Mesenchymal stem cell (in vitro differentiated cells and primary cell): ENCODE results near the gene PEMT.
A peak's percentile ranks its signal among the peaks of the same experiment; 100 is the strongest.

ENCODE experiments used
- DNase-seq: peaks from one replicate; pipeline ENCODE4 v3.0.0-alpha.2; 2013
- H2AFZ ChIP-seq: one replicate; pipeline ENCODE4 v1.6.1; 2013; ENCODE audit warnings: low read depth, mild to moderate bottlenecking, control low read depth, inconsistent platforms, low read length, moderate library complexity
- H2AK5ac ChIP-seq: 2 replicates; pipeline ENCODE4 v1.6.1; 2013; ENCODE audit warnings: low read length, moderate library complexity, mild to moderate bottlenecking, inconsistent platforms; ENCODE audit not compliant: severe bottlenecking
- H2BK120ac ChIP-seq: one replicate; pipeline ENCODE4 v1.6.1; 2013; ENCODE audit warnings: low read depth, mild to moderate bottlenecking, inconsistent platforms, low read length, moderate library complexity
- H2BK12ac ChIP-seq, 2 experiments: one replicate each; pipeline ENCODE4 v1.6.1; 2013; ENCODE audit warnings: inconsistent platforms in 2 of 2, low read length in 2 of 2, mild to moderate bottlenecking in 2 of 2, moderate library complexity in 2 of 2, control low read depth in 1 of 2
- H2BK15ac ChIP-seq: one replicate; pipeline ENCODE4 v1.6.1; 2013; ENCODE audit warnings: mild to moderate bottlenecking, low read depth, inconsistent platforms; ENCODE audit not compliant: poor library complexity, severe bottlenecking
- H2BK5ac ChIP-seq: 2 replicates; pipeline ENCODE4 v1.6.1; 2013; ENCODE audit warnings: low read depth, mild to moderate bottlenecking, low read length, control low read depth, inconsistent platforms; ENCODE audit not compliant: poor library complexity, severe bottlenecking
- H3K14ac ChIP-seq, 2 experiments: one replicate each; pipeline ENCODE4 v1.6.1; 2013; ENCODE audit warnings: inconsistent platforms in 2 of 2, low read length in 2 of 2, control low read depth in 1 of 2, mild to moderate bottlenecking in 1 of 2, moderate library complexity in 1 of 2
- H3K18ac ChIP-seq, 2 experiments: one replicate each; pipeline ENCODE4 v1.6.1; 2013; ENCODE audit warnings: inconsistent platforms in 2 of 2, low read length in 2 of 2, control low read depth in 1 of 2, low read depth in 1 of 2, mild to moderate bottlenecking in 1 of 2
- H3K23ac ChIP-seq, 2 experiments: one replicate each; pipeline ENCODE4 v1.6.1; 2013; ENCODE audit warnings: inconsistent platforms in 2 of 2, low read length in 2 of 2, mild to moderate bottlenecking in 2 of 2, moderate library complexity in 2 of 2, control low read depth in 1 of 2
- H3K27ac ChIP-seq: 2 replicates; pipeline ENCODE4 v1.5.1; 2013; ENCODE audit warnings: mild to moderate bottlenecking, moderate library complexity, low read length, control low read depth, inconsistent platforms; ENCODE audit not compliant: poor library complexity, severe bottlenecking
- H3K27me3 ChIP-seq, 2 experiments: 2 replicates each; pipeline versions ENCODE4 v1.6.1 to v1.7.0; 2013; ENCODE audit warnings: low read length in 2 of 2, mild to moderate bottlenecking in 2 of 2, moderate library complexity in 2 of 2, control low read depth in 1 of 2, inconsistent platforms in 1 of 2; ENCODE audit not compliant: control insufficient read depth in 1 of 2, insufficient read depth in 1 of 2
- H3K36me3 ChIP-seq, 2 experiments: 2 replicates each; pipeline versions ENCODE4 v1.6.1 to v1.7.0; 2013; ENCODE audit warnings: low read length in 2 of 2, control low read depth in 1 of 2, inconsistent platforms in 1 of 2, low read depth in 1 of 2, mild to moderate bottlenecking in 1 of 2; ENCODE audit not compliant: insufficient read depth in 2 of 2, control insufficient read depth in 1 of 2
- H3K4ac ChIP-seq, 2 experiments: one replicate each; pipeline ENCODE4 v1.6.1; 2013; ENCODE audit warnings: inconsistent platforms in 2 of 2, low read length in 2 of 2, mild to moderate bottlenecking in 2 of 2, moderate library complexity in 2 of 2, control low read depth in 1 of 2, low read depth in 1 of 2
- H3K4me1 ChIP-seq: 2 replicates; pipeline ENCODE4 v1.6.1; 2013; ENCODE audit warnings: low read depth, low read length, control low read depth; ENCODE audit not compliant: control insufficient read depth, insufficient read depth
- H3K4me2 ChIP-seq: 2 replicates; pipeline ENCODE4 v1.6.1; 2013; ENCODE audit warnings: low read length, mild to moderate bottlenecking, inconsistent platforms; ENCODE audit not compliant: poor library complexity, severe bottlenecking
- H3K4me3 ChIP-seq, 2 experiments: 2 replicates each; pipeline versions ENCODE4 v1.5.1 to v1.7.0; 2013; ENCODE audit warnings: low read length in 2 of 2, mild to moderate bottlenecking in 2 of 2, control low read depth in 1 of 2, low read depth in 1 of 2; ENCODE audit not compliant: insufficient read depth in 1 of 2
- H3K79me1 ChIP-seq: replicated peaks from 2 replicates; pipeline ENCODE4 v1.6.1; 2013; ENCODE audit warnings: mild to moderate bottlenecking, control low read depth, low read length, inconsistent platforms; ENCODE audit not compliant: poor library complexity, severe bottlenecking
- H3K9ac ChIP-seq: 2 replicates; pipeline ENCODE4 v1.7.0; 2013; ENCODE audit warnings: mild to moderate bottlenecking, low read length, moderate library complexity
- H3K9me3 ChIP-seq: 2 replicates; pipeline ENCODE4 v1.7.0; 2013; ENCODE audit warnings: mild to moderate bottlenecking, low read length; ENCODE audit not compliant: control insufficient read depth
- H4K8ac ChIP-seq: one replicate; pipeline ENCODE4 v1.6.1; 2013; ENCODE audit warnings: inconsistent platforms, mild to moderate bottlenecking, low read length, moderate library complexity
- H4K91ac ChIP-seq: one replicate; pipeline ENCODE4 v1.6.1; 2013; ENCODE audit warnings: mild to moderate bottlenecking, low read length, inconsistent platforms
- WGBS: methylation state at CpG from one replicate; pipeline ENCODE4 v1.1.7; 2013; ENCODE audit warnings: mixed read lengths; 5-methylcytosine and 5-hydroxymethylcytosine counted together

Gene PEMT

DNA sequence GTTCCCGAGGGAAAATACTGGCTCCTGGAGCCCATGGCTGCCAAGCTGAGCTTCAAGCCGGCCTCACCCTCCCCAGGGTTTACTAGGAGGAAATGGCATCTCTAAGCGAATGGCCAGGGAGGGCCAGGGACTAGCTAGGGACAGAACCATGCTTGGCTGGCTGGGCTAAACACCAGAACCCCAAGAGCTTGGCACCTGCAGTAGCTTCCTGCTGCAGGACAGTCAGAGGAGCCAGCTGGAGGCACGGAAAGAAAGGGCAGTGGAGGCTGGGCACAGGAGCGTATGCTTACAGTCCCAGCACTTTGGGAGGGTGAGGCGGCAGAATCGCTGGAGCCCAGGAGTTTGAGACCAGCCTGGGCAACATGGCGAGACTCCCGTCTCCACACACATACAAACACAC, 33.7 kb downstream of the PEMT start:
- Histone ChIP-seq H3K18ac (no peak overlapping the region), H2BK12ac (no peak overlapping the region), H4K91ac (no peak overlapping the region), H3K4me3 (no peak overlapping the region), H4K8ac (no peak overlapping the region), H3K27ac (no peak overlapping the region), H3K79me1 (peaks cover 13% of the 10 kb centered on the region), H3K9me3 (no peaks in the 10 kb centered on the region), H2AFZ (no peak overlapping the region), H3K9ac (no peak overlapping the region), H3K14ac (no peak overlapping the region), H3K4ac (no peak overlapping the region), H2BK15ac (no peak overlapping the region), H2BK5ac (no peak overlapping the region), H3K27me3 (no peaks in the 10 kb centered on the region), H2BK120ac (no peak overlapping the region), H3K4me1 (peaks cover 6% of the 10 kb centered on the region), H3K4me2 (no peak overlapping the region), H2AK5ac (no peak overlapping the region), H3K23ac (no peak overlapping the region), H3K36me3 (peaks cover 0 to 11% of the 10 kb centered on the region in 2 experiments)
- DNase-seq: no peak
- 93% methylated on average over 9 of the region's 9 CpGs for WGBS

DNA sequence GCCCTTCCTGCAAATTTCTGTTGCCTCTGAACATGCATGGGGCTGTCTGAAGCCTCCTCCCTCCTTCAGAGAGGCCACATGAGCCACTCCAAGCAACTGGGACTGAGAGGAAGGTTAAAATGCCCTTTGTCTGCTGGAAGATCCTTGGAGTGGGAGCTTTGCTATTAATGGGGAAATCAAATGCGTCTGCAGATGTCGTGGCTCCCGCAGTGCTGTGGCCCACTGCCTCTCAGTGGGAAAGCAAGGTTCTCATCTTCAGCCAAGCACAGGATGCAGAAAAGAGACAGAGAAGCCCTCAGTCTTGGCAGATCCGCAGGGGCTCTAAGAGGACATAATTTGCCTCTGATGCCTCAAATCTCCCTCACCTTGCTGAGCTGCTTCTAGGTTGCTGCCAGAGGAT, 34.8 kb downstream of the PEMT start:
- Histone ChIP-seq H4K8ac (no peak overlapping the region), H3K4me2 (no peak overlapping the region), H2BK120ac (no peak overlapping the region), H3K9me3 (no peaks in the 10 kb centered on the region), H3K27ac (no peak overlapping the region), H3K4me3 (no peak overlapping the region), H3K4ac (no peak overlapping the region), H2BK5ac (no peak overlapping the region), H2BK12ac (no peak overlapping the region), H3K79me1 (peaks cover 15% of the 10 kb centered on the region), H3K9ac (no peak overlapping the region), H3K36me3 (peaks cover 0 to 10% of the 10 kb centered on the region in 2 experiments), H2BK15ac (no peak overlapping the region), H3K23ac (no peak overlapping the region), H2AFZ (no peak overlapping the region), H3K4me1 (peaks cover under 1% of the 10 kb centered on the region), H2AK5ac (no peak overlapping the region), H3K27me3 (no peaks in the 10 kb centered on the region), H3K18ac (no peak overlapping the region), H3K14ac (no peak overlapping the region), H4K91ac (no peak overlapping the region)
- 96% methylated on average over 4 of the region's 4 CpGs for WGBS
- no peak for DNase-seq

DNA sequence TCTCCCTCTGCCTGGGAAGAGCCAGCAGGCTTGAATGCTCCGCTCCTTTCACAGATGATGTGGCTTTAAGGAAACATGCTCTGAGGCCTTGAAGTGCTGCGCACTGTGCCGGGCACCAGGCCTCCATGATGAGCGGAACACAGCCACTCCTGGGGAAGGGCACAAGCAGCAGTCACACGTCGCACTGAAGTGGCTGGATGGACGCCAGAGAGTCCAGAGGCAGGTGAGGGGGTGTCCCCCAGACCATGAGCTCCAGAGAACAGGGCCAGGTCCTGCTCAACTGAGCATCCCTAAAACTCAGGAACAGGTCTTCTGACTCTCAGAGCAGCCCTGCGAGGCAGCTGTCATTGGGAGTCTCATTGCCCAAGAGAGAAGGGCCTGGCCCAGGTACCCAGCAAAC, 35.6 kb downstream of the PEMT start:
- H3K23ac ChIP-seq: no peak overlapping the region
- no peak overlapping the region for H3K14ac ChIP-seq
- H3K27ac ChIP-seq: no peak overlapping the region
- no peak overlapping the region for H2AFZ ChIP-seq
- no peak overlapping the region for H2AK5ac ChIP-seq
- H3K4me2 ChIP-seq: no peak overlapping the region
- H2BK15ac ChIP-seq: no peak overlapping the region
- peaks cover 0 to 8% of the 10 kb centered on the region in 2 experiments for H3K36me3 ChIP-seq
- H3K9me3 ChIP-seq: no peaks in the 10 kb centered on the region
- H4K91ac ChIP-seq: no peak overlapping the region
- H2BK5ac ChIP-seq: no peak overlapping the region
- H3K9ac ChIP-seq: no peak overlapping the region
- no peak overlapping the region for H2BK12ac ChIP-seq
- H3K4ac ChIP-seq: no peak overlapping the region
- DNase-seq: no peak
- no peak overlapping the region for H4K8ac ChIP-seq
- H3K79me1 ChIP-seq: peaks cover 15% of the 10 kb centered on the region
- peaks cover 5% of the 10 kb centered on the region for H3K4me1 ChIP-seq
- no peak overlapping the region for H2BK120ac ChIP-seq
- H3K27me3 ChIP-seq: no peaks in the 10 kb centered on the region
- no peak overlapping the region for H3K18ac ChIP-seq
- 96% methylated on average over 8 of the region's 8 CpGs for WGBS
- no peak overlapping the region for H3K4me3 ChIP-seq

DNA sequence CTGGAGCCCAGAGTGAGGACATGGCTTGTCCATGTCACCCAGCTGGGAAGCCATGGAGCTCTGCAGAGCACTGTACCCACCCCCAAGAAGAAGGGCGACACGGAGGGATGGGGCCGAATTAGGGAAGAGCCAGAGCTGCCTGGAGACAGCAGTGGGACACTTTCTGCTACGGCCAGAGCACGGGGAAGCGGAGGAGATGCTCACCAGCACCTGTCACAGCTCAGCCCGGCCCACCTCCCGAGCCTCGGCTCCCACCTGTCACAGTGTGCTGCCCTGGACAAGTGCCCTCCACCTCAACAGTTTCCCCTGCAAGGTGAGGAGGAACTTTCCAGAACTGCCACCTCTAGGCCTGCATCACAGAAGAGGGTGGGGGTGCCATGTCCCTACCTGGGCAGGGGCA, 36.4 kb downstream of the PEMT start:
- Histone ChIP-seq H2BK15ac (no peak overlapping the region), H3K4me3 (no peak overlapping the region), H3K79me1 (peaks cover 15% of the 10 kb centered on the region), H3K27ac (no peak overlapping the region), H3K27me3 (no peaks in the 10 kb centered on the region), H3K4me2 (no peak overlapping the region), H3K4me1 (peaks cover 5% of the 10 kb centered on the region), H3K18ac (no peak overlapping the region), H4K8ac (no peak overlapping the region), H3K23ac (no peak overlapping the region), H2BK5ac (no peak overlapping the region), H2BK120ac (no peak overlapping the region), H2AK5ac (no peak overlapping the region), H3K9me3 (no peaks in the 10 kb centered on the region), H3K14ac (peak overlapping the region in 1 of 2 experiments; percentile 48), H3K4ac (no peak overlapping the region), H3K9ac (no peak overlapping the region), H2AFZ (no peak overlapping the region), H3K36me3 (peaks cover 0 to 8% of the 10 kb centered on the region in 2 experiments), H4K91ac (no peak overlapping the region), H2BK12ac (no peak overlapping the region)
- 95% methylated on average over 9 of the region's 9 CpGs for WGBS
- no peak for DNase-seq
